SW 1271 (cell line): ENCODE measurements around the gene ATG12.

Experiments used
- DNase-seq, 2 experiments: peaks; one replicate each; lab custom pipeline; 2025; lab: John Stamatoyannopoulos, UW

Gene ATG12

DNA sequence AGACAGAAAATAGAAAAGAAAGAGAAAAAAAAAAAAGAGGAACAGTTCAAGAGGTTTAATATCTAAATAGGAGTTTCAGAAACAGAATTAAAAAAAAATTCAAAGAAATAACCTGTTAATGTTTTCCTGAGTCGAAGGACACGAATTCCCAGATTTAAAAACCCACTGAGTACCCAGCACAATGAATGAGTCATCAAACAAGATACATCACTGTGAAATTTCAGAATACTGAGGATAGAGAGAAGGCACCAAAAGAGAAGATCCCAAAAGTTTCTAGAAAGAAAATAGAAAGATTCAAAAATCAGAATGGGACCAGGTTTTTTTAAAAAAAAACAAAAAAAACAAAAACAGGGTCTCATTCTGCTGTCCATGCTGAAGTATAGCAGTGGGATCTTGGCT is 33.7 kb downstream of the ATG12 start:
- no peak for DNase-seq

- no peak for DNase-seq
These were observed 34.2 kb downstream of the ATG12 start for GRCh38 chr5:115806986-115807653.

DNA sequence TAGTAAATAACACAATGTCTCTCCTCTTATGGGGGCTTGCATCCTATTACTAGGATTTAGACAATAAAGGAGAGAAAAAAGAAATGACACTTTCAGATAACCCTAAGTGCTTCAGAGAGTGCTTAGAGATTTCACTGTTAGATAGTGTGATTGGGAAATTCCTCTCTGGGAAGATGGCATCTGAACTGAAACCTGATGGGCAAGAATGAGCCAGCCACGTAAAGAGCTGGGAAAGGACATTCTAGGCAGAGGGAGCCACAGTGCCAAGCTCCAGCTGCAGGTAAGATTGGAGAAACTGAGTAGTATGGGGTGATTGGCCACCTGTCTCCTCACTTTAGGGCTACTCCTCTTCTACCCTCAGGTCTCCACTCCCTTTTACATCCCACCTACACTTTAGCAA is 39.4 kb downstream of the ATG12 start:
- no peak for DNase-seq

DNA sequence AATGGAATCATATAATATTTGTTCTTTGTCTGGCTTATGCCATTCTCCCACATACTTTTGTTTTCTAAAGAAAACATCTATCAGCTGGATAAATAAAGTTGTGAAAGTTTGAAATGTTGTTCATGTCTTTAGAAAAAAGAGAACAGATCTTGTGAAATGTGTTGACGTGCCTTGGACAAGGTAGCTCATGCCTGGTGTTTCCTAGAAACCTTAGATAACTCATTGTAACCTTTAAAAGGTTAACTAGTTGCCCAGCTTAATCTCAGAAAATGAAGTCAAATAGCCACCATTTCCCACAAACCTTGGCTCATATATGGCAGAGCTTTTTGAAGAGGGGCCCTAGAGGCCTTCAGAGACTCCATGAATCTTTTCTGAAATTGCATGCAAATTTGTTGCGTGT is 40.2 kb downstream of the ATG12 start:
- no peak for DNase-seq

- DNase-seq: no peak
These were observed 41.3 kb downstream of the ATG12 start for GRCh38 chr5:115800108-115800507.

- DNase-seq: no peak
These were observed 43.1 kb downstream of the ATG12 start for GRCh38 chr5:115798252-115798651.

GRCh38 chr5:115796656-115797055 is 44.7 kb downstream of the ATG12 start:
- no peak for DNase-seq

DNA sequence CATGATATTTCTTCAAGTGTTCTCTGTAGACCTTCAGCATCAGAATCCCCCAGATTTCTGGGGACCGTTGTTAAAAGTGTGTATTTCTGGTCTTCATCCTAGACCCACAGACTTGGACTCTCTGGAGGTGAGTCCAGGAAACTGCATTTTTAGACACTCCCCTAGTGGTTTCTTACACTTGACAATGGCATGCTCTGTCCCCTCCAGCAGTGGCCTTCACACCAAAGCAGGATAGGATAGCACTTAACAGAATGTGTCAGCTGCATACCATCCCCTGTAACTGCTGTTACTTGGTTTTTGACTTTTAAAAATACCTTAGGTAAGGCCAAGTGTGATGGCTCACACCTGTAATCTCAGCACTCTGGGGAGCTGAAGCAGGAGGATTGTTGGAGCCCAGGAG is 45.7 kb downstream of the ATG12 start:
- DNase-seq: no peak

DNA sequence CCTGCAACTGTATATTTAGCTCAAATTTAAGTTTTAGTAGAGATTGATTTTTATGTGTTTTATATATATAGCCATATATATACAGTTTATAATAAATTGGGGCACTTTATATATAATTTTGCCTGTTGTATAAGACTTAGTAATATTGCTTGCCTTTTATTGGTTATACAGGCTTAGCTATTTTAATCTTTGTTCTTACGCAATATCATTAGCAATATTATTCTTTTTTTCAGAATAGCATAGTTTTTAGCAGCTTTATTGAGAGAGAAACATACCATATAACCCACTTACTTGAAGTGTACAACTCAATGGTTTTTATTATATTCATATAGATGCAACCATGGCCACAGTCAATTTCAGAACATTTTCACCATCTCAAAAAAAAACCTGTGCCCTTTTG is 52.9 kb downstream of the ATG12 start:
- no peak for DNase-seq

DNA sequence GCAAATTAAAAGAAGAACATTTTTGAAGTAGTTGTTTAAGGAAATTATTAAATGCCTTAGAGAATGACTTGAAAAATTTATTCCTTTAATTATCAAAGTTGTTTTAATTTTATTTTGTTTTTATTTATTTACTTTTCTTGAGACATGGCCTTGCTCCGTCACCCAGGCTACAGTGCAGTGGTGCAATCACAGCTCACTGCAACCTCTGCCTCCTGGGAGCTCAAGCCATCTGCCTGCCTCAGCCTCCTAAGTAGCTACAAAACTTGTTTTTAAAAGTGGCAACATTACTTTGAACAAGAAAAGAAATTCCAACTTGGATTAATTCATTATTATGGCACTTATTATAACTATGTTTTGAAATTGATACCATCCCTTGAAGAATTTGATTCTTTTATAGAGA is 53.9 kb downstream of the ATG12 start:
- DNase-seq: no peak

- no peak for DNase-seq
These were observed 55.8 kb downstream of the ATG12 start for GRCh38 chr5:115785381-115786065.

DNA sequence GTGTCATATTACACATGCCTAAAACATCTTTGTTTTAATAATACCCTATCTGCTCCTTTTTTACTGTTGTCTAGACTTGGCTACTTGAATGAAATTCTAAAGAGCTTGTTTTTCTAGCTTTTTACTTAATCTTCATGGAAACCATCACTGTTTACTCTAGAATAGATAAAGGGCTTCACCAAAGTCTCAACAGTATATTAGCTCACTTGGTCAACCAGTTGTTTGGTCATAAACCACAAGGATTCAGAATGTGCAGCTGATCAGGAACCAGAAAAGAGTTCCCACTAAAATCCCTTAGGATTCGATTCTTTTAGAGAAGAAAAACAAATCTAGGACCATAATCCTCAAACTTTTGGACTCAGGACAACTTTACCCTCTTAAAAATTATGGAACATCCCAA is 62.9 kb downstream of the ATG12 start:
- no peak for DNase-seq
